CD4-positive, alpha-beta T cell (primary cell): ENCODE data around the gene IL5. TPM values are rescaled to one million over a fixed set of nuclear protein-coding genes. Genes with fewer than 3 reads are reported as not detected.

Source experiments
- ATAC-seq: fragments of 200-7000 bp; cut with Tn5 transposase; one replicate; pipeline ENCODE4 v1.10.0; 2022; ENCODE audit warnings: mild to moderate bottlenecking; ENCODE audit not compliant: poor library complexity
- CTCF ChIA-PET: fragments of 350-600 bp; sonication (Branson Sonifier 250); formaldehyde crosslinking; loops from one replicate; lab custom pipeline; 2021; ENCODE audit warnings: antibody characterized with exemption, inconsistent platforms; lab: Charles Lee
- POLR2A ChIA-PET: fragments of 350-600 bp; sonication (Branson Sonifier 250); formaldehyde crosslinking; loops from one replicate; lab custom pipeline; 2021; ENCODE audit warnings: antibody characterized with exemption, inconsistent platforms; lab: Charles Lee
- DNase-seq, 14 experiments: peaks; one replicate each; pipeline ENCODE4 v3.0.0-alpha.2; 2013 to 2020; ENCODE audit warnings: mixed read lengths in 2 of 14
- H3K27ac ChIP-seq, 2 donors: one replicate each; pipeline versions ENCODE4 v1.5.1 to v1.7.0; 2013; ENCODE audit warnings: low read length in 2 of 2, low read depth in 1 of 2, mild to moderate bottlenecking in 1 of 2
- H3K27me3 ChIP-seq, 2 experiments: 1 replicate in 1 of 2; 2 replicates in 1 of 2; pipeline versions ENCODE4 v1.6.1 to v1.7.0; 2013; ENCODE audit warnings: low read length in 2 of 2, control low read depth in 1 of 2, mild to moderate bottlenecking in 1 of 2, moderate library complexity in 1 of 2; ENCODE audit not compliant: insufficient read depth in 2 of 2, control insufficient read depth in 1 of 2
- H3K36me3 ChIP-seq: one replicate; pipeline ENCODE4 v1.6.1; 2013; ENCODE audit warnings: low read length, control low read depth; ENCODE audit not compliant: insufficient read depth
- H3K4me1 ChIP-seq: one replicate; pipeline ENCODE4 v1.6.1; 2013; ENCODE audit warnings: low read length, control low read depth; ENCODE audit not compliant: insufficient read depth
- H3K4me3 ChIP-seq: one replicate; pipeline ENCODE4 v1.5.1; 2013; ENCODE audit warnings: mild to moderate bottlenecking, low read length, moderate library complexity
- H3K9me3 ChIP-seq, 2 experiments: 1 replicate in 1 of 2; 2 replicates in 1 of 2; pipeline versions ENCODE4 v1.6.1 to v1.7.0; 2013; ENCODE audit warnings: low read length in 2 of 2, mild to moderate bottlenecking in 2 of 2, control low read depth in 1 of 2, moderate library complexity in 1 of 2; ENCODE audit not compliant: control insufficient read depth in 1 of 2, insufficient read depth in 1 of 2
- H3K27ac Mint-ChIP-seq: one replicate; pipeline ENCODE4 v1.8.0; 2020; ENCODE audit warnings: mixed read lengths
- H3K27me3 Mint-ChIP-seq: one replicate; pipeline ENCODE4 v1.8.0; 2021; ENCODE audit warnings: mixed read lengths
- H3K36me3 Mint-ChIP-seq: one replicate; pipeline ENCODE4 v1.8.0; 2021; ENCODE audit warnings: low read depth, mixed read lengths
- H3K4me1 Mint-ChIP-seq: one replicate; pipeline ENCODE4 v1.8.0; 2021; ENCODE audit warnings: low read depth, mixed read lengths
- H3K4me3 Mint-ChIP-seq: one replicate; pipeline ENCODE4 v1.8.0; 2020; ENCODE audit warnings: mild to moderate bottlenecking, mixed read lengths
- H3K9me3 Mint-ChIP-seq: one replicate; pipeline ENCODE4 v1.8.0; 2020; ENCODE audit warnings: mixed read lengths
- CTCF ChIP-seq: fragments of 200-600 bp; IDR thresholded peaks from one replicate; pipeline ENCODE4 v1.8.0; 2022; ENCODE audit warnings: antibody characterized with exemption, mild to moderate bottlenecking
- intact Hi-C, 2 experiments: fragments of 100-400 bp; cut with DNase I in 1 of 2; cut with micrococcal nuclease in 1 of 2; formaldehyde crosslinking; loops; one replicate each; pipeline versions ENCODE4 v1.15.1 to v1.9.0; 2023 to 2025; cut with DNase I, micrococcal nuclease
- total RNA-seq, 174 experiments: library from RNA in 2 of 174; stranded (reverse) in 2 of 174; gene quantifications; one replicate each; pipeline ENCODE4 v1.2.3 and lab custom pipeline; 2021 to 2026

Gene IL5
- total RNA-seq, 2 experiments from 2014 or later = not detected

- Histone ChIP-seq H3K4me3 (peak overlapping the region; percentile 80), H3K27me3 (no peaks in the 10 kb centered on the region), H3K9me3 (no peaks in the 10 kb centered on the region), H3K27ac (peak overlapping the region; percentile 98 to 99), H3K36me3 (peaks cover 24% of the 10 kb centered on the region), H3K4me1 (peaks cover 71% of the 10 kb centered on the region)
- Mint-ChIP-seq H3K27me3 (no peaks in the 10 kb centered on the region), H3K27ac (peak overlapping the region; percentile 97), H3K4me1 (peaks cover 76% of the 10 kb centered on the region), H3K36me3 (peaks cover 30% of the 10 kb centered on the region), H3K4me3 (peak overlapping the region; percentile 97), H3K9me3 (no peaks in the 10 kb centered on the region)
- CTCF ChIA-PET = interaction anchor here (0.9 to 5.5 kb wide), 5 partner anchors 27 to 106 kb away, joined by 3 to 30 read pairs (median 3); no protein-coding TSS in a partner anchor
- ATAC-seq (no peak), DNase-seq (peak in 1 of 14 experiments; percentile 1)
- intact Hi-C loops = loop anchor here in 1 of 2 experiments (5.0 to 10.0 kb wide), 2 partner anchors 200 to 1732 kb away; partner anchors contain the start of genes PPP2CA and SLC22A4
- TF ChIP-seq CTCF = no peak
- POLR2A ChIA-PET = interaction anchor here (1.0 to 25.5 kb wide), 9 partner anchors 13 to 255 kb away, joined by 3 to 1045 read pairs (median 188); partner anchors contain the start of genes CCNI2 and RAD50
These were observed 50.8 kb downstream of the IL5 start for GRCh38 chr5:132492386-132493125.

Other genes starting within 250 kb of the IL5 start
- gene SLC22A4, start 249.1 kb downstream of the IL5 start, total RNA-seq = under 1 TPM; 0.16 to 0.22 TPM
- gene SLC22A5, start 173.8 kb downstream of the IL5 start, total RNA-seq = 1 to 10 TPM; 4.3 to 4.5 TPM
- gene IRF1, start 52.7 kb downstream of the IL5 start, total RNA-seq = 1,000 to 10,000 TPM; 1,212 to 1,234 TPM
- gene RAD50, start 13.5 kb upstream of the IL5 start, total RNA-seq = 10 to 100 TPM; 12.7 to 13.4 TPM
- under 1 TPM in 1 of 2 experiments, not detected in 1; 0.17 TPM for gene IL13, start 114.7 kb upstream of the IL5 start, total RNA-seq
- gene IL4, start 130.5 kb upstream of the IL5 start, total RNA-seq = not detected
- gene KIF3A, start 194.0 kb upstream of the IL5 start, total RNA-seq = 10 to 100 TPM; 10.2 to 12.4 TPM
- gene CCNI2, start 203.9 kb upstream of the IL5 start, total RNA-seq = 1 to 10 TPM; 7.2 to 8.8 TPM
- 1 to 10 TPM; 4.4 to 5.3 TPM for gene SEPTIN8, start 233.7 kb upstream of the IL5 start, total RNA-seq